IMR-90 (cell line): ENCODE measurements around the gene TAOK1. TPM values are rescaled to one million over a fixed set of nuclear protein-coding genes. Genes with fewer than 3 reads are reported as not detected.
A peak's percentile ranks its signal among the peaks of the same experiment; 100 is the strongest.

Source experiments
- ATAC-seq: fragments of 200-7000 bp; cut with Tn5 transposase; 2 replicates; pipeline ENCODE4 v1.9.1; 2020; ENCODE audit warnings: low read depth, mild to moderate bottlenecking, moderate library complexity
- BruUV-seq: library from RNA; stranded (reverse); fragments of 400-500 nt; replicated peaks from 2 replicates; lab custom pipeline; 2021; lab: Mats Ljungman, UMichigan
- CTCF ChIA-PET: fragments of 300-600 bp; formaldehyde crosslinking; extraction: SDS; loops from one replicate; lab custom pipeline; 2021; ENCODE audit warnings: antibody characterized with exemption; lab: Yijun Ruan, JAX
- POLR2A ChIA-PET: fragments of 300-600 bp; sonication (Branson Sonifier 250); formaldehyde crosslinking; loops from one replicate; lab custom pipeline; 2022; ENCODE audit warnings: antibody characterized with exemption; ENCODE audit not compliant: unreplicated experiment; lab: Charles Lee
- DNase-seq: peaks from one replicate; pipeline ENCODE4 v3.0.0; 2013
- H2AFZ ChIP-seq: replicated peaks from 2 replicates; pipeline ENCODE3; 2013; ENCODE audit warnings: low read length, mild to moderate bottlenecking; ENCODE audit not compliant: poor library complexity
- H2AK5ac ChIP-seq: 2 replicates; pipeline ENCODE4 v1.6.1; 2013; ENCODE audit warnings: low read depth, low read length, inconsistent platforms
- H2AK9ac ChIP-seq: replicated peaks from 2 replicates; pipeline ENCODE3; 2013; ENCODE audit warnings: mild to moderate bottlenecking, low read depth, low read length, moderate library complexity; ENCODE audit not compliant: poor library complexity
- H2BK120ac ChIP-seq: 2 replicates; pipeline ENCODE4 v1.6.1; 2013; ENCODE audit warnings: low read depth, low read length, inconsistent platforms
- H2BK15ac ChIP-seq: 3 replicates; pipeline ENCODE4 v1.6.1; 2013; ENCODE audit warnings: low read depth, low read length, inconsistent platforms
- H2BK20ac ChIP-seq: 2 replicates; pipeline ENCODE4 v1.6.1; 2013; ENCODE audit warnings: low read depth, mild to moderate bottlenecking, inconsistent platforms, low read length, moderate library complexity
- H2BK5ac ChIP-seq: 2 replicates; pipeline ENCODE4 v1.6.1; 2013; ENCODE audit warnings: mild to moderate bottlenecking, low read depth, low read length, inconsistent platforms; ENCODE audit not compliant: poor library complexity, severe bottlenecking
- H3K14ac ChIP-seq: replicated peaks from 2 replicates; pipeline ENCODE4 v1.6.1; 2013; ENCODE audit warnings: low read depth, low read length, inconsistent platforms
- H3K18ac ChIP-seq: 2 replicates; pipeline ENCODE4 v1.6.1; 2013; ENCODE audit warnings: low read depth, low read length, control low read depth
- H3K23ac ChIP-seq: 2 replicates; pipeline ENCODE4 v1.6.1; 2013; ENCODE audit warnings: low read depth, low read length, inconsistent platforms
- H3K27ac ChIP-seq: 2 replicates; pipeline ENCODE4 v1.5.1; 2013; ENCODE audit warnings: mild to moderate bottlenecking, control low read depth, low read length; ENCODE audit not compliant: insufficient read depth
- H3K27me3 ChIP-seq: 2 replicates; pipeline ENCODE4 v1.6.1; 2013; ENCODE audit warnings: low read length; ENCODE audit not compliant: control insufficient read depth, insufficient read depth
- H3K36me3 ChIP-seq: 2 replicates; pipeline ENCODE4 v1.6.1; 2013; ENCODE audit warnings: low read length, mixed read lengths; ENCODE audit not compliant: control insufficient read depth, insufficient read depth
- H3K4ac ChIP-seq: 2 replicates; pipeline ENCODE4 v1.6.1; 2013; ENCODE audit warnings: low read depth, low read length, inconsistent platforms
- H3K4me1 ChIP-seq: 2 replicates; pipeline ENCODE4 v1.6.1; 2013; ENCODE audit warnings: low read length, mixed read lengths; ENCODE audit not compliant: control insufficient read depth, insufficient read depth
- H3K4me2 ChIP-seq: 2 replicates; pipeline ENCODE4 v1.6.1; 2013; ENCODE audit warnings: low read depth, mild to moderate bottlenecking, control low read depth, low read length, moderate library complexity
- H3K4me3 ChIP-seq: 2 replicates; pipeline ENCODE4 v1.5.1; 2013; ENCODE audit warnings: low read depth, mild to moderate bottlenecking, control low read depth, low read length, moderate library complexity; ENCODE audit not compliant: insufficient read depth
- H3K56ac ChIP-seq: 2 replicates; pipeline ENCODE4 v1.6.1; 2013; ENCODE audit warnings: low read length, inconsistent platforms; ENCODE audit not compliant: insufficient read depth; ENCODE audit errors: extremely low read depth
- H3K79me1 ChIP-seq, 2 experiments: 2 replicates each; pipeline ENCODE4 v1.6.1; 2013; ENCODE audit warnings: low read length in 2 of 2, inconsistent platforms in 1 of 2, low read depth in 1 of 2
- H3K9ac ChIP-seq: 2 replicates; pipeline ENCODE4 v1.6.1; 2013; ENCODE audit warnings: low read depth, low read length, control low read depth
- H3K9me1 ChIP-seq: 2 replicates; pipeline ENCODE4 v1.6.1; 2013; ENCODE audit warnings: low read length, inconsistent platforms; ENCODE audit not compliant: insufficient read depth
- H3K9me3 ChIP-seq: 2 replicates; pipeline ENCODE4 v1.6.1; 2013; ENCODE audit warnings: low read length; ENCODE audit not compliant: control insufficient read depth, insufficient read depth
- H4K20me1 ChIP-seq: 2 replicates; pipeline ENCODE4 v1.6.1; 2013; ENCODE audit warnings: low read length, inconsistent platforms; ENCODE audit not compliant: insufficient read depth
- H4K5ac ChIP-seq: 2 replicates; pipeline ENCODE4 v1.6.1; 2013; ENCODE audit warnings: mild to moderate bottlenecking, low read depth, low read length, control low read depth
- H4K8ac ChIP-seq, 2 experiments: 2 replicates each; pipeline ENCODE4 v1.6.1; 2013; ENCODE audit warnings: low read depth in 2 of 2, low read length in 2 of 2, control low read depth in 1 of 2, inconsistent platforms in 1 of 2
- H4K91ac ChIP-seq: 2 replicates; pipeline ENCODE4 v1.6.1; 2013; ENCODE audit warnings: low read depth, low read length, inconsistent platforms; ENCODE audit not compliant: insufficient read depth
- BHLHE40 ChIP-seq: fragments of 150-350 bp; IDR thresholded peaks from 2 replicates; pipeline ENCODE4 v1.6.1; 2016; ENCODE audit warnings: mild to moderate bottlenecking, low read depth, low read length
- MAFK ChIP-seq: IDR thresholded peaks from 2 replicates; pipeline ENCODE4 v1.6.1; 2012; ENCODE audit warnings: low read depth, low read length, improper control_type of control experiment
- MAZ ChIP-seq: IDR thresholded peaks from 2 replicates; pipeline ENCODE4 v1.6.1; 2012; ENCODE audit warnings: low read depth, mild to moderate bottlenecking, low read length, improper control_type of control experiment, moderate library complexity, borderline replicate concordance
- RAD21 ChIP-seq: IDR thresholded peaks from 2 replicates; pipeline ENCODE4 v1.6.1; 2012; ENCODE audit warnings: low read length, improper control_type of control experiment
- SMC3 ChIP-seq: fragments of 150-350 bp; IDR thresholded peaks from 2 replicates; pipeline ENCODE4 v1.6.1; 2016; ENCODE audit warnings: low read depth, mild to moderate bottlenecking, antibody characterized with exemption, low read length, moderate library complexity
- whole genome bisulfite sequencing, 2 experiments: methylation state at CpG; one replicate each; pipeline versions ENCODE4 v1.1.5 to v1.1.7; 2013; ENCODE audit warnings: missing lambda C conversion rate in 2 of 2; ENCODE audit not compliant: insufficient read length in 1 of 2; ENCODE audit errors: extremely low coverage in 2 of 2; 5-methylcytosine and 5-hydroxymethylcytosine counted together
- dilution Hi-C: fragments of 300-500 bp; cut with HindIII; formaldehyde crosslinking; loops from one replicate; pipeline ENCODE4 v1.14.3; 2018; ENCODE audit warnings: low sequenced_read_pairs; ENCODE audit not compliant: unreplicated experiment
- in situ Hi-C: fragments of 300-500 bp; cut with MboI; formaldehyde crosslinking; loops from 3 replicates; pipeline ENCODE4 v1.14.3; 2019; ENCODE audit warnings: low sequenced_read_pairs, inconsistent platforms, mixed read lengths
- intact Hi-C: fragments of 100-400 bp; cut with micrococcal nuclease; formaldehyde crosslinking; loops from 2 replicates; pipeline ENCODE4 v1.10.0; 2022
- polyA plus RNA-seq, 3 experiments: library from polyadenylated mRNA; depleted of rRNA; stranded (reverse); fragments of >200 nt; gene quantifications; 2 replicates each; pipeline ENCODE4 v1.2.3, GENCODE V29; 2012; ENCODE audit warnings: low replicate concordance in 1 of 3
- total RNA-seq: library from RNA; depleted of rRNA; stranded (reverse); fragments of >200 nt; gene quantifications from 2 replicates; pipeline ENCODE4 v1.2.3, GENCODE V29; 2012
- TF ChIP-seq, protein P1 (sequence below): conservative IDR thresholded peaks from 2 replicates; pipeline ENCODE4 v1.5.1; 2012; ENCODE audit warnings: mild to moderate bottlenecking, low read depth, low read length, improper control_type of control experiment

Gene TAOK1
- total and polyA plus RNA-seq, 2 of the 4 experiments (the other 2 are of a cell fraction), result 9.8 to 91.8 TPM

DNA sequence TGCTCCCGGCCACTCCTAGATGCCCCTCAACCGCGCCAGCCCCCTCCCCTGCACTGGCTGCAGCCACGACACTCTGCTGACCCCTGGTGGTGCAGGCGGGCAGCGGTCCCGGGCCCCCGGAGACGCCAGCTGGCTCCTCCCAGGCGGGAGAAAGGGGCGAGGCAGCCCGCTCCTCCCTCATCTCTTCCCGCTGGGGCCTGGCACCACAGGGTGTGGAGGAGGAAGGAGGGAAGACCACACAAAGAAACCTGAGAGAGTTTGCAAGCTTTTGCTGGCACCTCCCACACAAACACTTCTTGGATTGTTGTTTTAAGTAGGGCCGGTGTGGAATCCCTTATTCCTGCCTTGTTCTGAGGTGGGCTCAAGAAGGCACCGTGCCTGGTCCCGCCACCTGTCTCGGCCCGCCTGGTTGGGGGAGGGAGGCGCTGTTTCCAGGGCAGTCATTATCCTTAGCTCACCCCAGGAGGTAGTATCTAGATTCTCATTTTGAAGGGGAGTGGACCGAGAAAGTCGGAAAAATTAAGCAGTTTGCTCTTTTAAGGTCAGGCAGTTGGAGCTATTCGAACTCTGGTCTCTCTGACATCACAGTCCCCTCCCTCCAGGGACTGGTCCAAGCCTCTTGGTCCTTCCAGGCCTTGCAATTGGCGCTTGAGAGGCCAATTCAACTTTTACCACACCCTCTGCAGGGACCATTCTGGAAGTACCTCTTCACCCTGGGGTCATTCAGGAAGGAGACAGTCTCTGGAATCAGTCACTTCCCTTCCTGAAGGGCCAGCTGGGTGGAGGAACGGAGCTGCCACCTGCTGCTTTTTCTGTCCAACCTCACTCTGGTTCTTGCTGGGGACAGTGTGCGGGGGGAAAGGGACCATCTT, 201.8 kb downstream of the TAOK1 start:
- CTCF ChIA-PET, result interaction anchor here (0.6 to 2.1 kb wide), 4 partner anchors 9 to 222 kb away, joined by 3 to 7 read pairs (median 4); no protein-coding TSS in a partner anchor
- no peak overlapping the region for H4K5ac ChIP-seq
- H3K4me3 ChIP-seq, result no peak overlapping the region
- H2AFZ ChIP-seq, result peak overlapping the region; percentile 97
- BruUV-seq, result no TSS peak
- 0 out of 2 replicates have a peak overlapping the region, but pooled peaks have one; percentile 37 for H3K56ac ChIP-seq
- no peak overlapping the region for H2BK15ac ChIP-seq
- POLR2A ChIA-PET, result no interaction called here
- H3K4me1 ChIP-seq, result peaks cover 40% of the 10 kb centered on the region
- no peaks in the 10 kb centered on the region for H3K36me3 ChIP-seq
- peak; percentile 65 for DNase-seq
- TF ChIP-seq, protein P1, sequence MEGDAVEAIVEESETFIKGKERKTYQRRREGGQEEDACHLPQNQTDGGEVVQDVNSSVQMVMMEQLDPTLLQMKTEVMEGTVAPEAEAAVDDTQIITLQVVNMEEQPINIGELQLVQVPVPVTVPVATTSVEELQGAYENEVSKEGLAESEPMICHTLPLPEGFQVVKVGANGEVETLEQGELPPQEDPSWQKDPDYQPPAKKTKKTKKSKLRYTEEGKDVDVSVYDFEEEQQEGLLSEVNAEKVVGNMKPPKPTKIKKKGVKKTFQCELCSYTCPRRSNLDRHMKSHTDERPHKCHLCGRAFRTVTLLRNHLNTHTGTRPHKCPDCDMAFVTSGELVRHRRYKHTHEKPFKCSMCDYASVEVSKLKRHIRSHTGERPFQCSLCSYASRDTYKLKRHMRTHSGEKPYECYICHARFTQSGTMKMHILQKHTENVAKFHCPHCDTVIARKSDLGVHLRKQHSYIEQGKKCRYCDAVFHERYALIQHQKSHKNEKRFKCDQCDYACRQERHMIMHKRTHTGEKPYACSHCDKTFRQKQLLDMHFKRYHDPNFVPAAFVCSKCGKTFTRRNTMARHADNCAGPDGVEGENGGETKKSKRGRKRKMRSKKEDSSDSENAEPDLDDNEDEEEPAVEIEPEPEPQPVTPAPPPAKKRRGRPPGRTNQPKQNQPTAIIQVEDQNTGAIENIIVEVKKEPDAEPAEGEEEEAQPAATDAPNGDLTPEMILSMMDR, result peak; percentile 94
- peak; percentile 99 for TF ChIP-seq MAZ
- TF ChIP-seq SMC3, result peak; percentile 60
- TF ChIP-seq RAD21, result peak; percentile 79
- TF ChIP-seq MAFK, result no peak
- no peak for TF ChIP-seq BHLHE40
- H3K79me1 ChIP-seq, result peaks cover 5 to 39% of the 10 kb centered on the region in 2 experiments; a peak in 3 of 4 replicates
- no peak overlapping the region for H3K27ac ChIP-seq
- intact Hi-C loops (loop anchor here (1.0 kb wide), 1 partner anchor 222 kb away; no protein-coding TSS in a partner anchor), in situ Hi-C loops (no loop called here), dilution Hi-C loops (no loop called here)
- H3K9ac ChIP-seq, result no peak overlapping the region; the same call in 1 of the 2 replicates
- H3K27me3 ChIP-seq, result peaks cover 2% of the 10 kb centered on the region; the same call in 1 of the 2 replicates
- peak overlapping the region; percentile 43 for H2AK5ac ChIP-seq
- peaks cover 50% of the 10 kb centered on the region for H4K20me1 ChIP-seq
- H3K4ac ChIP-seq, result peak overlapping the region; percentile 49
- peak overlapping the region; percentile 23; the same call in 1 of the 2 replicates for H4K91ac ChIP-seq
- no peak overlapping the region for H2BK5ac ChIP-seq
- no CpG with 5 or more reads among the region's 25 CpGs for WGBS, 2 experiments
- H2BK20ac ChIP-seq, result no peak overlapping the region; the same call in 1 of the 2 replicates
- ATAC-seq, result peak; percentile 61
- H3K23ac ChIP-seq, result peak overlapping the region; percentile 10; the same call in 1 of the 2 replicates
- peak overlapping the region; percentile 20 to 95; a peak in 2 of 4 replicates for H4K8ac ChIP-seq
- no peak overlapping the region for H3K18ac ChIP-seq
- peaks cover 9% of the 10 kb centered on the region for H3K9me1 ChIP-seq
- H3K9me3 ChIP-seq, result no peaks in the 10 kb centered on the region
- peak overlapping the region; percentile 93 for H2AK9ac ChIP-seq
- no peak overlapping the region for H3K14ac ChIP-seq
- 0 out of 2 replicates have a peak overlapping the region, but pooled peaks have one; percentile 16 for H2BK120ac ChIP-seq
- peak overlapping the region; percentile 74 for H3K4me2 ChIP-seq
